ENCODE measurements around the gene FSIP1.

- TF ChIP-seq CTCF (IDR thresholded peaks at IDR 0.05), result no peak
- TF ChIP-seq POLR2A (IDR thresholded peaks at IDR 0.05), result no peak
Observed at GRCh38 chr15:39593071-39593655, 189.5 kb downstream of the FSIP1 start.
